Measurements from ENCODE around the gene PRKCA.

- TF ChIP-seq POLR2AphosphoS5 (IDR thresholded peaks at IDR 0.05) (no peak), POLR2A (IDR thresholded peaks at IDR 0.05) (no peak), CTCF (IDR thresholded peaks at IDR 0.05) (no peak)
Measured at GRCh38 chr17:66542967-66543520, 240.6 kb downstream of the PRKCA start.

All from gastroesophageal sphincter (tissue), 3 donors.